ENCODE data around the gene ERAS. TPM values are rescaled to one million over a fixed set of nuclear protein-coding genes. Genes with fewer than 3 reads are reported as not detected.
"Not testable (repeated sequence)": the region's sequence is repeated elsewhere in the genome, so short reads cannot be mapped to it uniquely, and the experiment has no call there.

ERAS gene
- polyA plus RNA-seq, 4 donors: 0.07 to 0.09 TPM; not detected in 2

- FAIRE-seq (no peak), DNase-seq (no peak)
- Histone ChIP-seq H3K4me1 (ENCODE audit: control insufficient read depth in 3 of 3, insufficient read depth in 2 of 3, low read depth in 1 of 3, low read length in 2 of 3) (no peaks in the 10 kb centered on the region), H3K36me3 (ENCODE audit: control insufficient read depth in 3 of 3, insufficient read depth in 2 of 3, low read depth in 1 of 3, low read length in 3 of 3) (peaks cover 0 to 69% (median 0%) of the 10 kb centered on the region in 3 donors), H3K4me3 (ENCODE audit: low read depth in 1 of 3, low read length in 3 of 3) (no peak overlapping the region), H3K27ac (ENCODE audit: low read depth in 1 of 3, low read length in 2 of 3) (no peak overlapping the region), H3K27me3 (ENCODE audit: control insufficient read depth in 3 of 3, insufficient read depth in 3 of 3, low read length in 3 of 3) (no peaks in the 10 kb centered on the region), H3K9me3 (ENCODE audit: control insufficient read depth in 2 of 2, insufficient read depth in 1 of 2, low read depth in 1 of 2, low read length in 1 of 2) (no peaks in the 10 kb centered on the region)
- WGBS, 3 donors: 85 to 100% (median 98%) methylated on average over 4 of the region's 4 CpGs
Observed at GRCh38 chrX:48818866-48819265, 7.4 kb upstream of the ERAS start.

DNA sequence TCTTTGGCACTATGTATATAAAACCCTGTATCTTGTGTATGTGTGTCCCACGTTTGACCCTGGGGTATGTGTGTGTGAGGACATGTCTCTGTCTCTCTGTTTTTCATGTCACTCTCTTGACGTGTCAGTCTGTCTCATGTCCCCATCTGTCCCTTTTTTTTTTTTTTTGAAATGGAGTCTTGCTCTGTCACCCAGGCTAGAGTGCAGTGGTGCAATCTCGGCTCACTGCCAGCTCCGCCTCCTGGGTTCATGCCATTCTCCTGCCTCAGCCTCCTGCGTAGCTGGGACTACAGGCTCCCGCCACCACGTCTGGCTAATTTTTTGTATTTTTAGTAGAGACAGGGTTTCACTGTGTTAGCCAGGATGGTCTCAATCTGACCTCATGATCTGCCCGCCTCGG, 6.9 kb upstream of the ERAS start:
- peaks cover 0 to 71% (median 0%) of the 10 kb centered on the region in 3 donors for H3K36me3 ChIP-seq (ENCODE audit: control insufficient read depth in 3 of 3, insufficient read depth in 2 of 3, low read depth in 1 of 3, low read length in 3 of 3)
- 78 to 87% (median 79%) methylated on average over 9 of the region's 9 CpGs for WGBS, 3 donors
- not testable (repeated sequence) for H3K27ac ChIP-seq (ENCODE audit: low read depth in 1 of 3, low read length in 2 of 3); H3K4me3 ChIP-seq (ENCODE audit: low read depth in 1 of 3, low read length in 3 of 3); H3K27me3 ChIP-seq (ENCODE audit: control insufficient read depth in 3 of 3, insufficient read depth in 3 of 3, low read length in 3 of 3); DNase-seq; FAIRE-seq; H3K4me1 ChIP-seq (ENCODE audit: control insufficient read depth in 3 of 3, insufficient read depth in 2 of 3, low read depth in 1 of 3, low read length in 2 of 3); H3K9me3 ChIP-seq (ENCODE audit: control insufficient read depth in 2 of 2, insufficient read depth in 1 of 2, low read depth in 1 of 2, low read length in 1 of 2)

DNA sequence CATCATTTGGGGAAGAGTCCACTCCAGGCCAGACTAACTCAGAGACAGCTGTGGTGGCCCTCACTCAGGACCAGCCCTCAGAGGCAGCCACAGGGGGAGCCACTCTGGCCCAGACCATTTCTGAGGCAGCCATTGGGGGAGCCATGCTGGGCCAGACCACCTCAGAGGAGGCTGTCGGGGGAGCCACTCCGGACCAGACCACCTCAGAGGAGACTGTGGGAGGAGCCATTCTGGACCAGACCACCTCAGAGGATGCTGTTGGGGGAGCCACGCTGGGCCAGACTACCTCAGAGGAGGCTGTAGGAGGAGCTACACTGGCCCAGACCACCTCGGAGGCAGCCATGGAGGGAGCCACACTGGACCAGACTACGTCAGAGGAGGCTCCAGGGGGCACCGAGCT, 3.3 kb upstream of the ERAS start:
- peaks cover 0 to 55% (median 2%) of the 10 kb centered on the region in 3 donors for H3K36me3 ChIP-seq (ENCODE audit: control insufficient read depth in 3 of 3, insufficient read depth in 2 of 3, low read depth in 1 of 3, low read length in 3 of 3)

DNA sequence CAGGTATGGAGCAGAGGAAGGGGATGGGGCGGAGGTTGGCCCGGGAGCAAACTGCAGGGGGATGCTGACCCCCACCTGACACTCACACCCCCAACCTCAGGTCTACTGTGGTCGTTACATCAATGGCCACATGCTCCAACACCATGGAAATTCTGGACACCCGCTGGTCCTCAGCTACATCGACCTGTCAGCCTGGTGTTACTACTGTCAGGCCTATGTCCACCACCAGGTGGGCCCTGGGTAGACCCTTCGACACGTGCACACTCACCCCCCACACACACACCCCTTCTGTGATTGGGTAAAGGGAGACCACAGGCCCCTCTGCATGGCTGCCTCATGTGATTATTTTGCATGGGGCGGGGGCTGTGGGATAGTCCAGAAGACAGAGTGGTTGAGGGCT, 2.2 kb upstream of the ERAS start:
- FAIRE-seq: no peak
- Histone ChIP-seq H3K4me3 (ENCODE audit: low read depth in 1 of 3, low read length in 3 of 3) (no peak overlapping the region), H3K27ac (ENCODE audit: low read depth in 1 of 3, low read length in 2 of 3) (no peak overlapping the region), H3K27me3 (ENCODE audit: control insufficient read depth in 3 of 3, insufficient read depth in 3 of 3, low read length in 3 of 3) (peaks cover 0 to 18% (median 2%) of the 10 kb centered on the region in 3 donors), H3K36me3 (ENCODE audit: control insufficient read depth in 3 of 3, insufficient read depth in 2 of 3, low read depth in 1 of 3, low read length in 3 of 3) (peaks cover 0 to 45% (median 2%) of the 10 kb centered on the region in 3 donors), H3K9me3 (ENCODE audit: control insufficient read depth in 2 of 2, insufficient read depth in 1 of 2, low read depth in 1 of 2, low read length in 1 of 2) (peaks cover 0 to 5% of the 10 kb centered on the region in 2 donors), H3K4me1 (ENCODE audit: control insufficient read depth in 3 of 3, insufficient read depth in 2 of 3, low read depth in 1 of 3, low read length in 2 of 3) (no peaks in the 10 kb centered on the region)
- WGBS, 3 donors: 88 to 100% (median 92%) methylated on average over 5 to 8 of the region's 8 CpGs
- no peak for DNase-seq

More for the DNA sequence above, 3.3 kb upstream of the ERAS start:
- DNase-seq: no peak
- Histone ChIP-seq H3K9me3 (ENCODE audit: control insufficient read depth in 2 of 2, insufficient read depth in 1 of 2, low read depth in 1 of 2, low read length in 1 of 2) (peaks cover 0 to 5% of the 10 kb centered on the region in 2 donors), H3K4me1 (ENCODE audit: control insufficient read depth in 3 of 3, insufficient read depth in 2 of 3, low read depth in 1 of 3, low read length in 2 of 3) (no peaks in the 10 kb centered on the region), H3K4me3 (ENCODE audit: low read depth in 1 of 3, low read length in 3 of 3) (no peak overlapping the region), H3K27ac (ENCODE audit: low read depth in 1 of 3, low read length in 2 of 3) (no peak overlapping the region), H3K27me3 (ENCODE audit: control insufficient read depth in 3 of 3, insufficient read depth in 3 of 3, low read length in 3 of 3) (peaks cover 0 to 18% (median 2%) of the 10 kb centered on the region in 3 donors)
- 81 to 86% (median 83%) methylated on average over 5 to 6 of the region's 6 CpGs for WGBS, 3 donors
- no peak for FAIRE-seq

DNA sequence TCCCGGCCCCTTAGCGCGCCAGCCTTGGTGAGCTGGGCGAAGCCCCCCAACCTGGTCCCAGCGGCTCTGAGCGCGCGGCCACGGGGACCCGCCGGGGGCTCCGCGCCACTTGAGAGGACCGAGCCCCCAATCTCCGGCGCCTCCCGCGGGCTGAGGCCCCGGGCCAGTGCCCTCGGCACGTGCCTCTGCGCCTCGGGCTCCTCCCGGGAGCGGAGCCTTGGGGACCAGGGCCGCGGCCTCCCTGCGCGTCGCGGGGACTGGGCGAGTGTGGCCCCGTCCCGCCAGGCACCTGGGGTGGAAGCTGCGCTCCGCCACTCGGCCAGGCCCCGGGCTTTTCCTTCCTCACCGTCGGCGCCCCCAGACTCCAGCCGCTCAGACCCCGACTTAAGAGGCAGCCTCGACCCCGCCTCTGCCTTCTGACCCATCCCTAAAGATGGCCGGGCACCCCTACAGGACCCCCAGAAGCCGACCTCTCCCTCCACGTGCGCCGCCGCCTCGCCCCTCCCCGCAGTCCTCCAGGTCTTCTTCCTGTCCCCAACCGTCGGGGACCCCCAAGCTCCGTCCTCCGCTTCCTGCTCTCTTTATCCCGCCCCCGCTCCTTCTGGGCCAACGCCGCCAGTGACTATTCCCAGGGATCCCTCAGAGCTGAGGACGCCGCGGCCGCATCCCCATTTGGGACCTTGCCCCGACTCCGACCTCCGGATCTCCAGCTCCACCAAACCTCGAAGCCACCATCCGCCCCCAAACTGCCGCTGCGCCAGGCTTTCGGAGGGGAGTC, 752 bp downstream of the ERAS start:
- 27 to 80% (median 80%) methylated on average over 24 to 73 of the region's 73 CpGs for WGBS, 3 donors
- Histone ChIP-seq H3K9me3 (ENCODE audit: control insufficient read depth in 2 of 2, insufficient read depth in 1 of 2, low read depth in 1 of 2, low read length in 1 of 2) (peaks cover 0 to 5% of the 10 kb centered on the region in 2 donors), H3K4me3 (ENCODE audit: low read depth in 1 of 3, low read length in 3 of 3) (no peak overlapping the region), H3K27ac (ENCODE audit: low read depth in 1 of 3, low read length in 2 of 3) (no peak overlapping the region), H3K4me1 (ENCODE audit: control insufficient read depth in 3 of 3, insufficient read depth in 2 of 3, low read depth in 1 of 3, low read length in 2 of 3) (no peaks in the 10 kb centered on the region), H3K36me3 (ENCODE audit: control insufficient read depth in 3 of 3, insufficient read depth in 2 of 3, low read depth in 1 of 3, low read length in 3 of 3) (peaks cover 0 to 35% (median 2%) of the 10 kb centered on the region in 3 donors), H3K27me3 (ENCODE audit: control insufficient read depth in 3 of 3, insufficient read depth in 3 of 3, low read length in 3 of 3) (peaks cover 4 to 26% (median 4%) of the 10 kb centered on the region in 3 donors)
- FAIRE-seq (no peak), DNase-seq (no peak)

GRCh38 chrX:48827654-48827968, 1.3 kb downstream of the ERAS start:
- FAIRE-seq: no peak
- WGBS, 3 donors: 44 to 71% (median 52%) methylated on average over 4 of the region's 4 CpGs
- no peak for DNase-seq

DNA sequence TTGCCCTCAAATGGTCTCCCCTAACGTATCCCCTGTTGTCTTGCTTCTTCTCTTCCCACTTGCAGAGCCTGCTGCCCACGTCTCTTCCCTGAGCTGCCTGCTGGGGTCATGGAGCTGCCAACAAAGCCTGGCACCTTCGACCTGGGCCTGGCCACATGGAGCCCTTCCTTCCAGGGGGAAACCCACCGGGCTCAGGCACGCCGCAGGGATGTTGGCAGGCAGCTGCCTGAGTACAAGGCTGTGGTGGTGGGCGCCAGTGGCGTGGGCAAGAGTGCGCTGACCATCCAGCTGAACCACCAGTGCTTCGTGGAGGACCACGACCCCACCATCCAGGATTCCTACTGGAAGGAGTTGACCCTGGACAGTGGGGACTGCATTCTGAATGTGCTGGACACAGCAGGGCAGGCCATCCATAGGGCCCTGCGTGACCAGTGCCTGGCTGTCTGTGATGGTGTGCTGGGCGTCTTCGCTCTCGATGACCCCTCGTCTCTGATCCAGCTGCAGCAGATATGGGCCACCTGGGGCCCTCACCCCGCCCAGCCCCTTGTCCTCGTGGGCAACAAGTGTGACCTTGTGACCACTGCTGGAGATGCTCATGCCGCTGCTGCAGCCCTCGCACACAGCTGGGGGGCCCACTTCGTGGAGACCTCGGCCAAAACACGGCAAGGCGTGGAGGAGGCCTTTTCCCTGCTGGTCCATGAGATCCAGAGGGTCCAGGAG, 2.9 kb downstream of the ERAS start:
- H3K9me3 ChIP-seq (ENCODE audit: control insufficient read depth in 2 of 2, insufficient read depth in 1 of 2, low read depth in 1 of 2, low read length in 1 of 2): peaks cover 0 to 5% of the 10 kb centered on the region in 2 donors
- H3K27me3 ChIP-seq (ENCODE audit: control insufficient read depth in 3 of 3, insufficient read depth in 3 of 3, low read length in 3 of 3): peaks cover 4 to 33% (median 7%) of the 10 kb centered on the region in 3 donors
- H3K27ac ChIP-seq (ENCODE audit: low read depth in 1 of 3, low read length in 2 of 3): no peak overlapping the region
- H3K4me3 ChIP-seq (ENCODE audit: low read depth in 1 of 3, low read length in 3 of 3): no peak overlapping the region
- 84 to 91% (median 87%) methylated on average over 22 to 24 of the region's 24 CpGs for WGBS, 3 donors
- FAIRE-seq (no peak), DNase-seq (no peak)
- H3K36me3 ChIP-seq (ENCODE audit: control insufficient read depth in 3 of 3, insufficient read depth in 2 of 3, low read depth in 1 of 3, low read length in 3 of 3): peaks cover 0 to 16% (median 2%) of the 10 kb centered on the region in 3 donors
- no peaks in the 10 kb centered on the region for H3K4me1 ChIP-seq (ENCODE audit: control insufficient read depth in 3 of 3, insufficient read depth in 2 of 3, low read depth in 1 of 3, low read length in 2 of 3)

More at GRCh38 chrX:48827654-48827968, 1.3 kb downstream of the ERAS start:
- Histone ChIP-seq H3K4me1 (ENCODE audit: control insufficient read depth in 3 of 3, insufficient read depth in 2 of 3, low read depth in 1 of 3, low read length in 2 of 3) (no peaks in the 10 kb centered on the region), H3K36me3 (ENCODE audit: control insufficient read depth in 3 of 3, insufficient read depth in 2 of 3, low read depth in 1 of 3, low read length in 3 of 3) (peaks cover 0 to 32% (median 2%) of the 10 kb centered on the region in 3 donors), H3K4me3 (ENCODE audit: low read depth in 1 of 3, low read length in 3 of 3) (no peak overlapping the region), H3K27me3 (ENCODE audit: control insufficient read depth in 3 of 3, insufficient read depth in 3 of 3, low read length in 3 of 3) (peaks cover 4 to 29% (median 4%) of the 10 kb centered on the region in 3 donors), H3K9me3 (ENCODE audit: control insufficient read depth in 2 of 2, insufficient read depth in 1 of 2, low read depth in 1 of 2, low read length in 1 of 2) (peaks cover 0 to 5% of the 10 kb centered on the region in 2 donors), H3K27ac (ENCODE audit: low read depth in 1 of 3, low read length in 2 of 3) (no peak overlapping the region)

DNA sequence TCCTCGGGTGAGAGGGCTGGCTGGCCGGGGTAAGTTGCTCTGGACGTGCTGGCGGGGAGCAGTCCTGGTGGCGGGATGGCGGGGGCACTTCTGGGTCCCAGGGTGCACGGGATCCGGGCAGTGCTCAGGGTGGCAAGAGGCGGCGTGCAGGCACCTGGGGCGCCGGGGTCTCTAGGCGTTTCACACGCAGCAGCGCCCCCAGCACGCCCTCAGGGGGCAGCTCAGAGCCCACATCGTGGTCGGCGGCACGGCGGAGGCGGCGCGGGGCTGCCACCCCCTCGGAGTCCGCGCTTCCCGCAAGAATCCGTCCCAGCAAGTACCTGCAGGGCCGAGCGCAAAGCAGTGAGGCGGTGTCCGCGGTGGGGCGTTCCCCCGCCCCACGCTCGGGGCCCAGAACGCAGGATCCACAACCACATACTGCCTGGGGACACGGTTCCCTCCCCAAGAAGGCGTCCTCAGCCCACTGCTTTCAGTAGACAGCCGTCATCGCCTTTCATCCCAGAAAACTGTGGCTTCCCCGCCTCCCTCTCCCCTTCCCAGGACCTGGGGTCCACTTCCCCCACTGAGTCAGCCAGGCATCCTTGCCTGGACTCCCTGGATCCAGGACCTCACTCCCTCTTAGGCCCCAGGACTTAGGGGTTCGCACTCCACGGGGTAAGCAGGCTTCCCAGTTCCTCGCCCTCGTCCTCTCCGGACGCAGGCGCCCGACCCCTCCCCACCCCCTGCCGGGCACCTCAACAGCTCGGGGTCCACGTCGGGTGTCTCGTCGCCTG, 5.0 kb downstream of the ERAS start:
- FAIRE-seq: no peak
- Histone ChIP-seq H3K27me3 (ENCODE audit: control insufficient read depth in 3 of 3, insufficient read depth in 3 of 3, low read length in 3 of 3) (peaks cover 4 to 32% (median 8%) of the 10 kb centered on the region in 3 donors), H3K36me3 (ENCODE audit: control insufficient read depth in 3 of 3, insufficient read depth in 2 of 3, low read depth in 1 of 3, low read length in 3 of 3) (no peaks in the 10 kb centered on the region), H3K4me1 (ENCODE audit: control insufficient read depth in 3 of 3, insufficient read depth in 2 of 3, low read depth in 1 of 3, low read length in 2 of 3) (no peaks in the 10 kb centered on the region), H3K4me3 (ENCODE audit: low read depth in 1 of 3, low read length in 3 of 3) (no peak overlapping the region), H3K9me3 (ENCODE audit: control insufficient read depth in 2 of 2, insufficient read depth in 1 of 2, low read depth in 1 of 2, low read length in 1 of 2) (no peaks in the 10 kb centered on the region), H3K27ac (ENCODE audit: low read depth in 1 of 3, low read length in 2 of 3) (no peak overlapping the region)
- no peak for DNase-seq
- WGBS, 3 donors: 22 to 60% (median 49%) methylated on average over 24 to 58 of the region's 58 CpGs
